ENCODE data around the gene CETN3.

CETN3 gene

DNA sequence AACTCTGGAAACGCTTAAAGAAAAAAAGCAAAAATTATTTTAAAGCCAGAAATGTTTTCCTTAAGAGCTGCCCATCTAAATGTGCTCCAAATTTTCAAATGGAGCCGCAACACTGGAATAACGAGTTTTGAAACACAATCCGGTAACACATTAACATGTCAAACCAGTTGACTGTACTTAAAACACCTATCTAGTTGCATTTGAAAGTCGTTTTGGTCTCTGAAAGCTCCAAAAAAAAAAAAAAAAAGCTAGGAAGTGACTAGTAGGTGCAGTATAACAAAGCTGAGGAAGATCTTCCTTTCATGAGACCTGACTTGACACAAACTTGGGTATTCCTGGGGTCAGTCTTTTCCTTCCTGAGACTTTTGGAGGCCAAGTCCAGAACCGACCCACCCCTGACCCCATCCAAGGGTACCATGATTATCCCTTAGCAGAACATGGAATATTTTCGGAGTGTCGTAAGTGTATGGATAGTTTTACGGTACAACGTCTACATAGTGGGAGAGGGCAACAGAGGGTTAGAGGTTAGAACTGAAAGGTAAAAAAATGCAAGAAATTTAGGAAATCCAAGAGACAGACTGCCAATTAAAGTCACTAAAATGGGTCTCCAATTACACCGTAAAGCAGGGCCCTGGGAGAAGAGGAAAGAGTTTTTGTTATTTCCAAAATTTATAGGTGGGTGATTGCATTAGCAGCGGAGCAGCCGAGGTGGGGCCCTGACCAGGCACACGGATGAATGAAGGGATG lies 812 bp downstream of the CETN3 start:
- Histone ChIP-seq H3K27me3 (ENCODE audit: control insufficient read depth, insufficient read depth, low read length) (no peaks in the 10 kb centered on the region), H3K9ac (ENCODE audit: low read length) (peak overlapping the region; percentile 94), H3K36me3 (ENCODE audit: control insufficient read depth, insufficient read depth, low read length) (peaks cover 18% of the 10 kb centered on the region), H3K4me3 (ENCODE audit: low read depth, low read length) (peak overlapping the region; percentile 87), H3K4me1 (ENCODE audit: control insufficient read depth, insufficient read depth, low read length) (peaks cover 19% of the 10 kb centered on the region), H3K27ac (ENCODE audit: low read depth, low read length) (peak overlapping the region; percentile 37), H3K9me3 (ENCODE audit: control insufficient read depth, insufficient read depth, low read depth, low read length) (no peaks in the 10 kb centered on the region)

GRCh38 chr5:90406466-90406865 lies 3.1 kb downstream of the CETN3 start:
- H3K9me3 ChIP-seq (ENCODE audit: control insufficient read depth, insufficient read depth, low read depth, low read length) = no peaks in the 10 kb centered on the region
- peaks cover 19% of the 10 kb centered on the region for H3K4me1 ChIP-seq (ENCODE audit: control insufficient read depth, insufficient read depth, low read length)
- peak overlapping the region; percentile 5 for H3K4me3 ChIP-seq (ENCODE audit: low read depth, low read length)
- no peak overlapping the region for H3K9ac ChIP-seq (ENCODE audit: low read length)
- H3K36me3 ChIP-seq (ENCODE audit: control insufficient read depth, insufficient read depth, low read length) = peaks cover 28% of the 10 kb centered on the region
- no peak overlapping the region for H3K27ac ChIP-seq (ENCODE audit: low read depth, low read length)
- H3K27me3 ChIP-seq (ENCODE audit: control insufficient read depth, insufficient read depth, low read length) = no peaks in the 10 kb centered on the region

- Histone ChIP-seq H3K36me3 (ENCODE audit: control insufficient read depth, insufficient read depth, low read length) (peaks cover 45% of the 10 kb centered on the region), H3K4me1 (ENCODE audit: control insufficient read depth, insufficient read depth, low read length) (peaks cover 12% of the 10 kb centered on the region)
Measured at GRCh38 chr5:90402521-90403255, 6.9 kb downstream of the CETN3 start.

DNA sequence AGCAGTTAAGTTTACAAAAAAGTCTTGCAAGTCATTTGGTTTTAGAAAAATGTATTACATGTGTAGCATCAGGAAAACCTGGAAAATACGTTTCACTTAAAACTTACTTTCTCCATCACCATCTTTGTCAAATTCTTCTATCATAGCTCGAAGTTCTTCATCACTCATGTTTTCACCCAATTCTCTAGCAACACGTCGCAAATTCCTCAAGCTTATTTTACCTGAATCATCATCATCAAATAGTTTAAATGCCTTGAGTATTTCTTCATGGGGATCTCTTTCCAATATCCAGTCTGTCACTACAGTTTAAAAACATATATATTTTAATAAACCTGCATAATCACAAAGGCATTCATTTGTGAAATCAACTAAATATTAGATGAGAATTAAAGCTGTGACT lies 10.3 kb downstream of the CETN3 start:
- Histone ChIP-seq H3K27me3 (ENCODE audit: control insufficient read depth, insufficient read depth, low read length) (no peaks in the 10 kb centered on the region), H3K4me1 (ENCODE audit: control insufficient read depth, insufficient read depth, low read length) (no peaks in the 10 kb centered on the region), H3K36me3 (ENCODE audit: control insufficient read depth, insufficient read depth, low read length) (peaks cover 34% of the 10 kb centered on the region), H3K9ac (ENCODE audit: low read length) (no peak overlapping the region), H3K27ac (ENCODE audit: low read depth, low read length) (no peak overlapping the region), H3K4me3 (ENCODE audit: low read depth, low read length) (no peak overlapping the region), H3K9me3 (ENCODE audit: control insufficient read depth, insufficient read depth, low read depth, low read length) (no peaks in the 10 kb centered on the region)

More at GRCh38 chr5:90402521-90403255, 6.9 kb downstream of the CETN3 start:
- H3K27me3 ChIP-seq (ENCODE audit: control insufficient read depth, insufficient read depth, low read length) = no peaks in the 10 kb centered on the region
- no peak overlapping the region for H3K4me3 ChIP-seq (ENCODE audit: low read depth, low read length)
- no peak overlapping the region for H3K27ac ChIP-seq (ENCODE audit: low read depth, low read length)
- H3K9me3 ChIP-seq (ENCODE audit: control insufficient read depth, insufficient read depth, low read depth, low read length) = no peaks in the 10 kb centered on the region
- H3K9ac ChIP-seq (ENCODE audit: low read length) = no peak overlapping the region

GRCh38 chr5:90398726-90399125 lies 10.8 kb downstream of the CETN3 start:
- no peak overlapping the region for H3K27ac ChIP-seq (ENCODE audit: low read depth, low read length)
- H3K27me3 ChIP-seq (ENCODE audit: control insufficient read depth, insufficient read depth, low read length) = no peaks in the 10 kb centered on the region
- no peaks in the 10 kb centered on the region for H3K4me1 ChIP-seq (ENCODE audit: control insufficient read depth, insufficient read depth, low read length)
- H3K9me3 ChIP-seq (ENCODE audit: control insufficient read depth, insufficient read depth, low read depth, low read length) = no peaks in the 10 kb centered on the region
- no peak overlapping the region for H3K9ac ChIP-seq (ENCODE audit: low read length)
- peaks cover 30% of the 10 kb centered on the region for H3K36me3 ChIP-seq (ENCODE audit: control insufficient read depth, insufficient read depth, low read length)
- no peak overlapping the region for H3K4me3 ChIP-seq (ENCODE audit: low read depth, low read length)

DNA sequence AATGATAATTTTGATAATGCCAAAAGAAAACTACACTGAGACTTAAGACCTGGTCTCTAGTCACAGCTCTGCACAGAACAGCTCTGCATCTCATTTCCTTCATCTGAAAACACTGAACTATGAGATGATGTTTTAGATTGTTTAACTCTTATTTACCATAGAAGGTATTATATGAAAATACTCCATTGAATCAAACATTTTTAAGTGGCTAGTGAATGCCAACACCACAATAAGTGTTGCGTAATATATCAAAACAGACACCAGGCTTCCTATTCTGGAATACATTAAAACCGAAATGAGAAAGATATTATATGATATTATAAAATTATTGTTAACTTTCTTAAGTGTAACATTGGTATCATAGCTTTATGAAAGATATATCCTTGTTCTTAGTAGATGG lies 14.6 kb downstream of the CETN3 start:
- Histone ChIP-seq H3K9me3 (ENCODE audit: control insufficient read depth, insufficient read depth, low read depth, low read length) (no peaks in the 10 kb centered on the region), H3K4me1 (ENCODE audit: control insufficient read depth, insufficient read depth, low read length) (peaks cover 12% of the 10 kb centered on the region), H3K27ac (ENCODE audit: low read depth, low read length) (no peak overlapping the region), H3K36me3 (ENCODE audit: control insufficient read depth, insufficient read depth, low read length) (peaks cover 28% of the 10 kb centered on the region), H3K9ac (ENCODE audit: low read length) (no peak overlapping the region), H3K4me3 (ENCODE audit: low read depth, low read length) (no peak overlapping the region), H3K27me3 (ENCODE audit: control insufficient read depth, insufficient read depth, low read length) (no peaks in the 10 kb centered on the region)

DNA sequence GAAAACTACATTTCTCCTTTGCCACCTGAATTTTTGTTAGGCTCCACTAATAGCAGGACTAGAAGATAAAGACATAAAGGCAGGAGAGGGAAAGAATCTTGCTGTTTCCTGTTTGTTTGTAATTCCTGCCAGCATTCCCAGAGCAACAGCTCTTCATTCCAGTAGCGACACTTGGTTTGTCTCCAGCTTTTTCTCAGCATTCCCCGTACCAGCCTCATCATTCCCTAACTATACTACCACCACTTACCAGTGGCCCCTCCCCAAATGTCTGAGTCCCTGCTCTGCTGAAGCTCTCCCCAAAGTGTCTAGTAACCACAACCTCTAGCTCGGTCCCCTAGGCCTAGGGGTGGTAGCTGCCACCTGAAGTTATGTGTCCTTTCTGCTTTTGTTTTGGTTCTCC lies 18.6 kb downstream of the CETN3 start:
- Histone ChIP-seq H3K27me3 (ENCODE audit: control insufficient read depth, insufficient read depth, low read length) (no peaks in the 10 kb centered on the region), H3K4me1 (ENCODE audit: control insufficient read depth, insufficient read depth, low read length) (peaks cover 12% of the 10 kb centered on the region), H3K9ac (ENCODE audit: low read length) (no peak overlapping the region), H3K9me3 (ENCODE audit: control insufficient read depth, insufficient read depth, low read depth, low read length) (no peaks in the 10 kb centered on the region), H3K27ac (ENCODE audit: low read depth, low read length) (no peak overlapping the region), H3K4me3 (ENCODE audit: low read depth, low read length) (no peak overlapping the region), H3K36me3 (ENCODE audit: control insufficient read depth, insufficient read depth, low read length) (peaks cover 8% of the 10 kb centered on the region)

DNA sequence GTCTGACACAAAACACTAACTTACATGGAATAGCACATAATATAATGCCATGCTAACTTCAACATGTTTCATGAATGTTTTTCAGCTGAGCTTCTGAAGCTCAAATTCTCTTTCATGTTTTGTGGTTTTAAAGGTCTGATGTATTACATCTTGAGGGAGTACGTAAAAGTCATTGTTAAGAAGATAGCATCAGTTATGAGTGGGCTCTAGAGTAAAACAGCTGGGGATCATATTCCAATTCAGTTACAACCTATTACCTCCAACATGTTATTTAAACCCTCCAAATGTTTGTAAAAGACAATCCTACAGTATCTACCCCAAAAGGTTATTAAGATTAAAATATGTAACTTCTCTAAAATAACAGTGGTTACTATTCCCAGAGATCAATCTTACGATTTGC lies 19.2 kb downstream of the CETN3 start:
- no peak overlapping the region for H3K27ac ChIP-seq (ENCODE audit: low read depth, low read length)
- H3K36me3 ChIP-seq (ENCODE audit: control insufficient read depth, insufficient read depth, low read length) = peaks cover 8% of the 10 kb centered on the region
- no peak overlapping the region for H3K9ac ChIP-seq (ENCODE audit: low read length)
- H3K9me3 ChIP-seq (ENCODE audit: control insufficient read depth, insufficient read depth, low read depth, low read length) = no peaks in the 10 kb centered on the region
- H3K4me3 ChIP-seq (ENCODE audit: low read depth, low read length) = no peak overlapping the region
- no peaks in the 10 kb centered on the region for H3K27me3 ChIP-seq (ENCODE audit: control insufficient read depth, insufficient read depth, low read length)
- peaks cover 12% of the 10 kb centered on the region for H3K4me1 ChIP-seq (ENCODE audit: control insufficient read depth, insufficient read depth, low read length)

- Histone ChIP-seq H3K27ac (ENCODE audit: low read depth, low read length) (no peak overlapping the region), H3K27me3 (ENCODE audit: control insufficient read depth, insufficient read depth, low read length) (no peaks in the 10 kb centered on the region), H3K9me3 (ENCODE audit: control insufficient read depth, insufficient read depth, low read depth, low read length) (no peaks in the 10 kb centered on the region), H3K9ac (ENCODE audit: low read length) (no peak overlapping the region), H3K36me3 (ENCODE audit: control insufficient read depth, insufficient read depth, low read length) (peaks cover 4% of the 10 kb centered on the region), H3K4me1 (ENCODE audit: control insufficient read depth, insufficient read depth, low read length) (peaks cover 12% of the 10 kb centered on the region), H3K4me3 (ENCODE audit: low read depth, low read length) (no peak overlapping the region)
Measured at GRCh38 chr5:90387508-90387907, 22.0 kb downstream of the CETN3 start.

GRCh38 chr5:90386099-90386710 lies 23.4 kb downstream of the CETN3 start:
- Histone ChIP-seq H3K9me3 (ENCODE audit: control insufficient read depth, insufficient read depth, low read depth, low read length) (no peaks in the 10 kb centered on the region), H3K27me3 (ENCODE audit: control insufficient read depth, insufficient read depth, low read length) (no peaks in the 10 kb centered on the region), H3K27ac (ENCODE audit: low read depth, low read length) (no peak overlapping the region), H3K36me3 (ENCODE audit: control insufficient read depth, insufficient read depth, low read length) (no peaks in the 10 kb centered on the region), H3K4me1 (ENCODE audit: control insufficient read depth, insufficient read depth, low read length) (peaks cover 7% of the 10 kb centered on the region), H3K4me3 (ENCODE audit: low read depth, low read length) (no peak overlapping the region), H3K9ac (ENCODE audit: low read length) (no peak overlapping the region)

GRCh38 chr5:90384389-90384788 lies 25.2 kb downstream of the CETN3 start:
- no peak overlapping the region for H3K4me3 ChIP-seq (ENCODE audit: low read depth, low read length)
- H3K9ac ChIP-seq (ENCODE audit: low read length) = no peak overlapping the region
- H3K9me3 ChIP-seq (ENCODE audit: control insufficient read depth, insufficient read depth, low read depth, low read length) = no peaks in the 10 kb centered on the region

More at GRCh38 chr5:90384389-90384788, 25.2 kb downstream of the CETN3 start:
- H3K4me1 ChIP-seq (ENCODE audit: control insufficient read depth, insufficient read depth, low read length) = no peaks in the 10 kb centered on the region
- H3K27me3 ChIP-seq (ENCODE audit: control insufficient read depth, insufficient read depth, low read length) = no peaks in the 10 kb centered on the region
- H3K36me3 ChIP-seq (ENCODE audit: control insufficient read depth, insufficient read depth, low read length) = no peaks in the 10 kb centered on the region
- H3K27ac ChIP-seq (ENCODE audit: low read depth, low read length) = no peak overlapping the region
